Brain microvascular endothelial cell (primary cell): ENCODE measurements around the gene PSMA4.
A peak's percentile ranks its signal among the peaks of the same experiment; 100 is the strongest.

Source experiments
- DNase-seq: peaks from one replicate; pipeline ENCODE4 v3.0.0-alpha.2; 2020
- H3K27ac ChIP-seq: fragments of 250-450 bp; sonication (Bioruptor Pico); 2 replicates; pipeline ENCODE4 v1.5.1; 2020; ENCODE audit warnings: mild to moderate bottlenecking, moderate library complexity
- H3K27me3 ChIP-seq: fragments of 250-450 bp; sonication (Bioruptor Pico); replicated peaks from 2 replicates; pipeline ENCODE4 v1.5.1; 2020; ENCODE audit warnings: mild to moderate bottlenecking
- H3K36me3 ChIP-seq: fragments of 250-450 bp; sonication (Bioruptor Pico); replicated peaks from 2 replicates; pipeline ENCODE4 v1.5.1; 2020; ENCODE audit warnings: mild to moderate bottlenecking
- H3K4me3 ChIP-seq: 2 replicates; pipeline ENCODE4 v1.5.1; 2011; ENCODE audit warnings: low read depth, mild to moderate bottlenecking, control low read depth, low read length, moderate library complexity
- CTCF ChIP-seq: IDR thresholded peaks from 2 replicates; pipeline ENCODE4 v1.5.1; 2011; ENCODE audit warnings: low read depth, mild to moderate bottlenecking, moderate library complexity, low read length, control low read depth, inconsistent platforms; ENCODE audit errors: missing control alignments
- in situ Hi-C: cut with HindIII; loops from 2 replicates; pipeline ENCODE4 v1.10.0; 2017; ENCODE audit warnings: low sequenced_read_pairs, low pct_ligation_motif_present

PSMA4 gene

GRCh38 chr15:78561490-78561889 is 21.2 kb downstream of the PSMA4 start:
- TF ChIP-seq CTCF, result no peak
- H3K36me3 ChIP-seq, result no peaks in the 10 kb centered on the region
- no peak for DNase-seq
- no peak overlapping the region for H3K4me3 ChIP-seq
- no peak overlapping the region for H3K27ac ChIP-seq
- in situ Hi-C loops, result no loop called here
- no peaks in the 10 kb centered on the region for H3K27me3 ChIP-seq

GRCh38 chr15:78563092-78563491 is 22.8 kb downstream of the PSMA4 start:
- no peak for DNase-seq
- no peak for TF ChIP-seq CTCF
- H3K27me3 ChIP-seq, result no peaks in the 10 kb centered on the region
- in situ Hi-C loops, result no loop called here
- no peaks in the 10 kb centered on the region for H3K36me3 ChIP-seq
- H3K4me3 ChIP-seq, result no peak overlapping the region
- no peak overlapping the region for H3K27ac ChIP-seq

- Histone ChIP-seq H3K27me3 (no peaks in the 10 kb centered on the region), H3K27ac (no peak overlapping the region), H3K36me3 (no peaks in the 10 kb centered on the region), H3K4me3 (no peak overlapping the region)
- TF ChIP-seq CTCF, result no peak
- in situ Hi-C loops, result no loop called here
- DNase-seq, result no peak
Observed at GRCh38 chr15:78564743-78565096, 24.5 kb downstream of the PSMA4 start.

- in situ Hi-C loops, result no loop called here
- no peak for TF ChIP-seq CTCF
- peak; percentile 89 for DNase-seq
- H3K4me3 ChIP-seq, result peak within 1 kb of the TSS; percentile 61
- no peaks in the 10 kb centered on the region for H3K27me3 ChIP-seq
- H3K27ac ChIP-seq, result no peak within 1 kb of the TSS
- H3K36me3 ChIP-seq, result no peaks in the 10 kb centered on the region
Observed at GRCh38 chr15:78565097-78565950, 25.1 kb downstream of the PSMA4 start, which contains the start of gene CHRNA5. Gene CHRNA5 (plus strand): TSS chr15:78565520. CDS start chr15:78565720, 200 bp downstream.

GRCh38 chr15:78565951-78566774 is 25.9 kb downstream of the PSMA4 start:
- peak; percentile 57 for TF ChIP-seq CTCF
- H3K4me3 ChIP-seq, result peak overlapping the region; percentile 61
- no peak overlapping the region for H3K27ac ChIP-seq
- H3K27me3 ChIP-seq, result no peaks in the 10 kb centered on the region
- DNase-seq, result no peak
- in situ Hi-C loops, result no loop called here
- no peaks in the 10 kb centered on the region for H3K36me3 ChIP-seq
